NCI-H2227 treated with DMSO at 0.1 percent for 48 hours (cell line): ENCODE measurements around the gene METTL26.
"Not testable (repeated sequence)": the region's sequence is repeated elsewhere in the genome, so short reads cannot be mapped to it uniquely, and the experiment has no call there.

Source experiments
- DNase-seq: peaks from one replicate; lab custom pipeline; 2025; lab: John Stamatoyannopoulos, UW

Gene METTL26

GRCh38 chr16:624526-625070 lies 11.5 kb downstream of the METTL26 start:
- no peak for DNase-seq

GRCh38 chr16:622920-623280 lies 13.2 kb downstream of the METTL26 start:
- no peak for DNase-seq

- DNase-seq: no peak
These were observed 14.5 kb downstream of the METTL26 start for GRCh38 chr16:621526-622105.

- DNase-seq: no peak
These were observed 15.2 kb downstream of the METTL26 start for GRCh38 chr16:620700-621525.

GRCh38 chr16:619476-620100 lies 16.5 kb downstream of the METTL26 start:
- no peak for DNase-seq

- DNase-seq: no peak
These were observed 18.2 kb downstream of the METTL26 start for GRCh38 chr16:617855-618254.

- DNase-seq: no peak
These were observed 19.1 kb downstream of the METTL26 start for GRCh38 chr16:616733-617586.

GRCh38 chr16:615122-615521 lies 21.0 kb downstream of the METTL26 start:
- no peak for DNase-seq

GRCh38 chr16:610513-611381 lies 25.4 kb downstream of the METTL26 start:
- no peak for DNase-seq

GRCh38 chr16:609984-610383 lies 26.1 kb downstream of the METTL26 start:
- no peak for DNase-seq

GRCh38 chr16:609316-609715 lies 26.8 kb downstream of the METTL26 start:
- DNase-seq: no peak

- DNase-seq: no peak
These were observed 28.1 kb downstream of the METTL26 start for GRCh38 chr16:608019-608418.

GRCh38 chr16:606656-607307 lies 29.3 kb downstream of the METTL26 start:
- no peak for DNase-seq

GRCh38 chr16:603933-604332 lies 32.2 kb downstream of the METTL26 start:
- DNase-seq: no peak

- no peak for DNase-seq
These were observed 35.3 kb downstream of the METTL26 start for GRCh38 chr16:600781-601180.

GRCh38 chr16:598823-599739 lies 37.0 kb downstream of the METTL26 start:
- no peak for DNase-seq

- DNase-seq: not testable (repeated sequence)
These were observed 38.5 kb downstream of the METTL26 start for GRCh38 chr16:597655-598054.

- DNase-seq: no peak
These were observed 39.4 kb downstream of the METTL26 start for GRCh38 chr16:596736-597060.

GRCh38 chr16:595942-596735 lies 40.0 kb downstream of the METTL26 start:
- no peak for DNase-seq
